ENCODE results near the gene ILF3.
"Not testable (repeated sequence)": the region's sequence is repeated elsewhere in the genome, so short reads cannot be mapped to it uniquely, and the experiment has no call there.

The ILF3 gene

GRCh38 chr19:10643172-10643967, 10.8 kb upstream of the ILF3 start:
- DNase-seq, result no peak

GRCh38 chr19:10643968-10644259, 10.2 kb upstream of the ILF3 start:
- no peak for DNase-seq

- DNase-seq, result peak; percentile 36 to 67
These were observed 9.7 kb upstream of the ILF3 start for GRCh38 chr19:10644260-10645007.

- DNase-seq, result no peak
These were observed 7.5 kb upstream of the ILF3 start for GRCh38 chr19:10646456-10647159.

- no peak for DNase-seq
These were observed 5.8 kb upstream of the ILF3 start for GRCh38 chr19:10648360-10648759.

- DNase-seq, result no peak
These were observed 2.3 kb upstream of the ILF3 start for GRCh38 chr19:10651851-10652250.

GRCh38 chr19:10653482-10653731, 739 bp upstream of the ILF3 start:
- no peak for DNase-seq

GRCh38 chr19:10654610-10655456, 687 bp downstream of the ILF3 start:
- DNase-seq, result peak; percentile 3 to 62

- DNase-seq, result peak; percentile 3 to 41
These were observed 1.5 kb downstream of the ILF3 start for GRCh38 chr19:10655457-10656312.

- DNase-seq, result no peak
These were observed 6.2 kb downstream of the ILF3 start for GRCh38 chr19:10660346-10660745.

- DNase-seq, result no peak
These were observed 7.8 kb downstream of the ILF3 start for GRCh38 chr19:10661946-10662345.

- DNase-seq, result no peak
These were observed 8.5 kb downstream of the ILF3 start for GRCh38 chr19:10662384-10663251.

- DNase-seq, result not testable (repeated sequence)
These were observed 9.1 kb downstream of the ILF3 start for GRCh38 chr19:10663252-10663563.

GRCh38 chr19:10667867-10668266, 13.7 kb downstream of the ILF3 start:
- no peak for DNase-seq

GRCh38 chr19:10669246-10669645, 15.1 kb downstream of the ILF3 start:
- DNase-seq, result no peak

GRCh38 chr19:10670182-10670581, 16.0 kb downstream of the ILF3 start:
- DNase-seq, result no peak

- DNase-seq, result no peak
These were observed 17.0 kb downstream of the ILF3 start for GRCh38 chr19:10670876-10671804.

- DNase-seq, result not testable (repeated sequence)
These were observed 17.8 kb downstream of the ILF3 start for GRCh38 chr19:10671922-10672321.

GRCh38 chr19:10675214-10675613, 21.1 kb downstream of the ILF3 start:
- DNase-seq, result not testable (repeated sequence)

GRCh38 chr19:10677751-10678150, 23.6 kb downstream of the ILF3 start:
- DNase-seq, result no peak

Data from NCI-H526 (cell line).